ENCODE results near the gene PPP2R5A. TPM values are rescaled to one million over a fixed set of nuclear protein-coding genes. Genes with fewer than 3 reads are reported as not detected.

The PPP2R5A gene
- total and polyA plus RNA-seq, 2 of the 13 experiments (the other 11 are each of a cell fraction or from before 2014, with no cell fraction given): 22.0 to 31.4 TPM

GRCh38 chr1:212255705-212256307, 29.4 kb upstream of the PPP2R5A start (continued):
- TF ChIP-seq ZHX1 (CRISPR knock-in tag; IDR thresholded peaks at IDR 0.05; ENCODE audit: low read depth): no peak
- no peak for TF ChIP-seq HNRNPUL1 (IDR thresholded peaks at IDR 0.05; ENCODE audit: low read depth, low read length)
- peak; percentile 50 for TF ChIP-seq ZNF143 (CRISPR knock-in tag; IDR thresholded peaks at IDR 0.05)
- TF ChIP-seq ZNF7 (CRISPR knock-in tag; IDR thresholded peaks at IDR 0.05): no peak
- no peak for TF ChIP-seq SMYD3 (CRISPR knock-in tag; IDR thresholded peaks at IDR 0.05)
- no peak for TF ChIP-seq NFRKB (IDR thresholded peaks at IDR 0.05)
- TF ChIP-seq TFE3 (CRISPR knock-in tag; IDR thresholded peaks at IDR 0.05): peak; percentile 97
- TF ChIP-seq RXRB (CRISPR knock-in tag; IDR thresholded peaks at IDR 0.05; ENCODE audit: borderline replicate concordance): peak; percentile 70
- no peak for TF ChIP-seq ZNF580 (CRISPR knock-in tag; IDR thresholded peaks at IDR 0.05; ENCODE audit: borderline replicate concordance, low read depth)
- peak; percentile 90 for TF ChIP-seq MED1 (CRISPR knock-in tag; IDR thresholded peaks at IDR 0.05)
- TF ChIP-seq ZFP41 (CRISPR knock-in tag; IDR thresholded peaks at IDR 0.05; ENCODE audit: borderline replicate concordance): no peak
- TF ChIP-seq LCORL (IDR thresholded peaks at IDR 0.05): no peak
- TF ChIP-seq LCORL (CRISPR knock-in tag; IDR thresholded peaks at IDR 0.05): no peak; the same call in 1 of the 2 replicates
- no peak for TF ChIP-seq NFE2 (CRISPR knock-in tag; IDR thresholded peaks at IDR 0.05)
- TF ChIP-seq ZNF292 (CRISPR knock-in tag; IDR thresholded peaks at IDR 0.05; ENCODE audit: borderline replicate concordance, low read depth): 0 out of 2 replicates have a peak, but pooled peaks have one; percentile 13
- peak; percentile 60; the same call in 1 of the 2 replicates for TF ChIP-seq ARID4A (CRISPR knock-in tag; IDR thresholded peaks at IDR 0.05; ENCODE audit: borderline replicate concordance)
- TF ChIP-seq SATB2 (CRISPR knock-in tag; IDR thresholded peaks at IDR 0.05): no peak
- no peak for TF ChIP-seq STAG1 (CRISPR knock-in tag; IDR thresholded peaks at IDR 0.05)
- no peak for TF ChIP-seq MLXIP (CRISPR knock-in tag; IDR thresholded peaks at IDR 0.05; ENCODE audit: borderline replicate concordance)

Data from HepG2 (cell line).